Adipocyte (in vitro differentiated cells): ENCODE measurements around the gene POLR2L.

Experiments
- DNase-seq: peaks from one replicate; pipeline ENCODE4 v3.0.0-alpha.2; 2015; ENCODE audit warnings: low read depth
- H3K27me3 ChIP-seq: replicated peaks from 2 replicates; pipeline ENCODE4 v1.7.0; 2013; ENCODE audit warnings: mild to moderate bottlenecking, low read length, moderate library complexity; ENCODE audit not compliant: control insufficient read depth, insufficient read depth
- H3K36me3 ChIP-seq: 2 replicates; pipeline ENCODE4 v1.7.0; 2013; ENCODE audit warnings: low read length, mild to moderate bottlenecking, moderate library complexity; ENCODE audit not compliant: control insufficient read depth, insufficient read depth, severe bottlenecking
- H3K4me1 ChIP-seq: 2 replicates; pipeline ENCODE4 v1.7.0; 2013; ENCODE audit warnings: mild to moderate bottlenecking, low read length, moderate library complexity; ENCODE audit not compliant: control insufficient read depth, insufficient read depth
- H3K4me3 ChIP-seq: 2 replicates; pipeline ENCODE4 v1.7.0; 2013; ENCODE audit warnings: mild to moderate bottlenecking, low read length, moderate library complexity
- H3K9ac ChIP-seq: 2 replicates; pipeline ENCODE4 v1.7.0; 2013; ENCODE audit warnings: mild to moderate bottlenecking, low read length, moderate library complexity
- H3K9me3 ChIP-seq: 2 replicates; pipeline ENCODE4 v1.7.0; 2013; ENCODE audit warnings: mild to moderate bottlenecking, low read length, moderate library complexity; ENCODE audit not compliant: control insufficient read depth

Gene POLR2L

DNA sequence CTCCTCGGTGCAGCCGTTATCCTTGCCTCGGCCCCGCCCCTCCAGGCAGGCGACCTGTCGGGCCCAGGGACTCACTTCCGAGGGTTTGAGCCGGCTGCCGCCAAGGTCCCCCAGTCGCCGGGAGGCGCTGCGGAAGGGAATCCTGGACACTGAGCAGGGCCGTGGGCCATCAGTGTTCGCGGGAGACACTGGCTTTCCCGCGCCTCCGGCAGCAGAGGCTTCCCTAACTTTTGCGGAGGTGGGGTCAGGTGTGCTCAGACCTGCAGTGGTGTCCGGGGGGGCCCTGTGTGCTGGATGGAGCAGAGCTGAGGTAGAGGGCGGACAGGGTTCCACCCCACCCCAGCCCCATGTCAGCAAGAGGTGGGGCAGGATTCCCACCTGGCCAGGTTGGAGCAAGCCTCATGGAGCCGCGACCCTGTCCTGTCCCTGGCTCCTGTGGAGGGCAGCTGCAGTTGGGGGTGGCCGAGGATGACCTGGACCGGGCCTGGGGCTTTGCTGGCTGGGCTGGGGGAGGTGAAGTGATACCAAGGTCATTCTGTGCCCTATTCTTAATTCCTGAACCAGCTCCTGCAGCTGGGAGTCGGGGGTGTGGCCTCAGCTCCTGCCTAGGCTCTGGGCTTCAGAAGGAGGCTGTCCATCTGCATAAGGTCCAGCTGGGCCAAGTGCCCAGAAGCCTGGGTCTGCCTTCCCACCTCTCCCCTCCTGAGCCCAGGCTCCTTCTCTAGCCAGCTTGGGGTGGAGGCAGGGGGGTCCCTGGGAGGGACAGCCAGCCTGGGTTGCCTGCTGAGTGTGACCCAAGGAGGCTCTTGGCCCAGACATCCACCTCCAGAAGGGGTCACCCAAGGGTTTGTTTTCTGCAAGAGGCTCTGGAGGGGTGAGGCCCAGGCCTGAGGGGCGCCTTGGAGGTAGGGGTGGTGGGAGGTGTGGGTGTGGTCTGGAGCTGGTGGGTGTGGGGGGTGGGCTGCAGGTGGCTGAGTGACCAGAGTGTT lies 8.7 kb upstream of the POLR2L start:
- Histone ChIP-seq H3K9ac (no peak overlapping the region), H3K9me3 (no peaks in the 10 kb centered on the region), H3K27me3 (no peaks in the 10 kb centered on the region), H3K4me1 (peaks cover 21% of the 10 kb centered on the region), H3K4me3 (no peak overlapping the region), H3K36me3 (no peaks in the 10 kb centered on the region)
- no peak for DNase-seq

DNA sequence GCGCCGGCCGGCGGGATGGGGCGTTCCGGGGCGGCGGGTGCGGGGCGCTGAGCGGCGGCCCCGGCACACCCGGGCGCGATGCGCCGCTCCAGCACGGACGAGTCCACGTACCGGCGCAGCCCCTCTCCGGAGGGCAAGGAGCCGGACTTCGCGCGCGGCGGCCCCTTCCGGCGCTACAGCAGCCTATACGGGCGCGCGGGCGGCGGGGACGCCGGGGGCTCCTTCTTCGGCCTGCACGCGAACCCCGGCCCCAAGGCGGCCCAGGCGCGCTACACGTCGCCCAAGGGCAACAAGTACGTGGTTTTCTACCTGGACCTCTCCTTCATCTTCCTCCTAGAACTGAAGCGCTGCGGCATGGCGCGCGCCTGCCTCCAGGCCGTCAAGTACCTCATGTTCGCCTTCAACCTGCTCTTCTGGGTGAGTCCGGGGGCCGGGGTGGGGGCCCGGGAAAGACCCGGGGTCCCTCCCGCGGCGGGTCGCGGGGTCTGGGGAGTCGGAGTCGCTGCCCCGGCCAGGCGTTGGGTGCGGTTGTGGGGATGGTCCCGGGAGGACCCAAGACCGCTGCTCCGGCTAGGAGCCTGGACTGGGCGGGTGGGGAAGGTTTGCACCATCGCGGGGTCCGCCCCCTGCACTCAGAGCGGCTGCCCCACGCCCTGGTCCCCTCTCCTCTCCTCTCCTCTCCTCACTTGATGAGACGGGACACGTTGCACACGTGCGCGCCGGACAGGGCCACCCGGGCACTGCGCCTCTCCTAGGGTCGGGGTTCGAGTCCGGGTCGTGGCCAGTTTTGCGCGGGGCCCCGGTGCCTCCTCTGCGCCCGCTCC lies 7.8 kb upstream of the POLR2L start:
- peak; percentile 50 for DNase-seq
- H3K9me3 ChIP-seq = no peaks in the 10 kb centered on the region
- H3K4me3 ChIP-seq = peak overlapping the region; percentile 41
- no peaks in the 10 kb centered on the region for H3K36me3 ChIP-seq
- H3K4me1 ChIP-seq = peaks cover 30% of the 10 kb centered on the region
- H3K9ac ChIP-seq = no peak overlapping the region
- no peaks in the 10 kb centered on the region for H3K27me3 ChIP-seq

DNA sequence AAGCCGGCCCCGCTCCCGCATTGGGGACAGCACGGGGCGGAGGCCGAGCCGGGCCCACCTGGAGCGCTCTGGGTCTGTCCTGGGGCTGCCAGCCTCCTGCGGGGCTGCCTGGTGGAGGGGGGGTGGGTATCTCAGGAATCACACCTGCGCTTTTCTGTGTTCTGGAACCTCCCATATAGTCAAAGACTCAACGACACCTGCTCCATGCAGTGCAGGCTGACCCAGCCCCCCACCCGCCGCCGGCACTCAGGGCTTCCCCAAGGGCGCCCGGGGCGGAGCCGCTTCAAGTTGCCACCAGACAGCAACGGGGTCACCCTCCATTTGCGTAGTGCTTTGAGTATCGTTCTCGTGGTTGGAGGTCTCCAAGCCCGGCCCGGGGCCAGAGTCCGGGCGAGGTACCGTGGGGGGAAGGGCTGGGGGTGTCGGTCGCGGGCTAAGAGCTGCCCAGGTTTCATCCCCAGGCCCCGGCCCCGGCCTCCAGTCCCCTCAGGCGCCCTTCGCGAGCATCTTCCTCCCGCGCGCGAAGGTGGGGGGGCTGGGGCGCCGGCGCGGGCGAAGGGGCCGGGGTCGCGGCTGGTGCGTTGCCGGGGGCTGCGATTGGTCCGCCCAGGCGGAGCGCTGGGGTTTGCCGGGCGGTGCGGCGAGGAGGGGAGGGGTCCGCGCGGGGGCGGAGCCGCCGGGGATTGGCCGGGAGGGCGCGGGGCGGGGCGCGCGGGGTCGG lies 6.9 kb upstream of the POLR2L start:
- H3K36me3 ChIP-seq = no peaks in the 10 kb centered on the region
- no peak overlapping the region for H3K9ac ChIP-seq
- peaks cover 36% of the 10 kb centered on the region for H3K4me1 ChIP-seq
- DNase-seq = peak; percentile 73
- no peak overlapping the region for H3K4me3 ChIP-seq
- no peaks in the 10 kb centered on the region for H3K27me3 ChIP-seq
- H3K9me3 ChIP-seq = no peaks in the 10 kb centered on the region

DNA sequence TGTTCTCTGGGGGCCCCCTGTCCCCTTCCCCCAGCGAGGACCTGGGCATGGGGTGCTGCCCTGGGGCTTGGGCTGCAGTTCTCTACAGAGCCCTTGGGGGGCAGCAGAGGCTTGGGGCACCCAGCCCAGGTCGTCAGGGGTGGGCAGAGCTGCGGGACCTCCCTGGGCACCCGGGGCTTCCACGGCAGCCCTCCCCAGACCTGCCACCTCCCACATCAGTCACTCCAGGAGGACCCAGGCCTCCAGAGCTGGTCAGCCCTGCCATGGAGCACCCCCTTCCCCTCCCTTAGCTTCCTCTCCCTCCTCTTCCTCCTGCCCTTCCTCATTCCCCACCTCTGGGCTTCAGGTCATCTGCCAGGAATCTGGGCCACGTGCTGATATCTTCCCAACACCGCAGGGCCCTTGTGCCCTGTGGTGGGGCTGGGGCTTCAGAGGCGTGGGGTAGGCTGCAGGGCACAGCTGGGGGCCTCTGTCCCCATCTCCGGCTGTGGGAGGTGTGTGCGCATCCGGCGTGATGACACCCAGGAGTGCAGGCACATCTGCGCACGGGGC lies 6.1 kb upstream of the POLR2L start:
- Histone ChIP-seq H3K4me3 (no peak overlapping the region), H3K27me3 (no peaks in the 10 kb centered on the region), H3K9ac (no peak overlapping the region), H3K36me3 (no peaks in the 10 kb centered on the region), H3K4me1 (peaks cover 38% of the 10 kb centered on the region), H3K9me3 (no peaks in the 10 kb centered on the region)
- DNase-seq = peak; percentile 64

DNA sequence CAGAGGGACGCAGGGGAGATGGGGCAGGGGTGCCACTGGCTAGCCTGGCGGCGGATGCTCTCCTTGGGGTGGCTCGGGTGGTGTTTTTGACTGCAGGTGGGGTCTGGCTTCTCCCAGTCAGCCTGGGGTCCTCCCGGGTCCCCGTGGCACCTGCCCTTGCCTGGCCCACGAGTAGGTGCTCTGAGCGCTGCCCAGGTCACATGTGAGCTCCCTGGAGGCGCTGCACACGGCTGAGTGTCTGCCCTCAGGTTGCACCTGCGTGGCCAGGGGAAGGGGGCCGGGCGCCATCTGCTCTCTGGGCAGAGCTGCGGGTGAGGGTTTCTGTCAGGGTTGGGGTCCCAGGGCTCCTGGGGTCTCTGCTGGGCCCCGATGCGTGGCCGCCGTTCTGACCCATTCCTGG lies 5.5 kb upstream of the POLR2L start:
- Histone ChIP-seq H3K4me1 (peaks cover 38% of the 10 kb centered on the region), H3K36me3 (no peaks in the 10 kb centered on the region), H3K9me3 (no peaks in the 10 kb centered on the region), H3K9ac (no peak overlapping the region), H3K27me3 (no peaks in the 10 kb centered on the region), H3K4me3 (no peak overlapping the region)
- no peak for DNase-seq

DNA sequence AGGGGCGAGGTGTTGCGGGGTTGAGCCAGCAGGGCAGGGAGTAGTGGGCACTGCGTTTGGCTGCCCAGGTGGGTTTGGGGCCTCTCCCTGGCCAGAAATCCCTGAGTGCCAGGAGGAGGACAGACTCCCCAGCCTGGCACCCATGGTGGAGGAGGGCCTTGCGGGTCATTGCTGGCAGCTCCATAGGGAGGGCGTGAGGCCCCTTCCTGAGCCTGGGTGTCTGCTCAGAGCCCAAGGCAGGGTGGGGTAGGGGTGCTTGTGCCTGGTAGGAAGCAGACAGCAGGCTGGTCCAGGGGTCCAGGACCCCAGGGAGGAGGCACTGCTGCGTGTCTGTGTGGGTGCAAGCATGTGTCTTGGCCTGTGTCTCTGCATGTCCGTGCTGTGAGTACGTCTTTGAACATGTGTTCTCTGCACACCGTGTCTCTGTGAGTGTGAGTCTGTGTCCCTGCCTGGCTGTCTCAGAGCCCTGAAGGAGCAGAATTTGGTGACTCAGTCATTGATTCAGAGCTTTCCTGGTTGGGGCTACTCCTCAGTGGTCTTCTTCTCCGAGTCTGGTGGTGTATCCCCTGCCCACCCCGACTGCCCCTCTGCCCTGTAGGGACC lies 4.3 kb upstream of the POLR2L start:
- H3K4me1 ChIP-seq = peaks cover 38% of the 10 kb centered on the region

DNA sequence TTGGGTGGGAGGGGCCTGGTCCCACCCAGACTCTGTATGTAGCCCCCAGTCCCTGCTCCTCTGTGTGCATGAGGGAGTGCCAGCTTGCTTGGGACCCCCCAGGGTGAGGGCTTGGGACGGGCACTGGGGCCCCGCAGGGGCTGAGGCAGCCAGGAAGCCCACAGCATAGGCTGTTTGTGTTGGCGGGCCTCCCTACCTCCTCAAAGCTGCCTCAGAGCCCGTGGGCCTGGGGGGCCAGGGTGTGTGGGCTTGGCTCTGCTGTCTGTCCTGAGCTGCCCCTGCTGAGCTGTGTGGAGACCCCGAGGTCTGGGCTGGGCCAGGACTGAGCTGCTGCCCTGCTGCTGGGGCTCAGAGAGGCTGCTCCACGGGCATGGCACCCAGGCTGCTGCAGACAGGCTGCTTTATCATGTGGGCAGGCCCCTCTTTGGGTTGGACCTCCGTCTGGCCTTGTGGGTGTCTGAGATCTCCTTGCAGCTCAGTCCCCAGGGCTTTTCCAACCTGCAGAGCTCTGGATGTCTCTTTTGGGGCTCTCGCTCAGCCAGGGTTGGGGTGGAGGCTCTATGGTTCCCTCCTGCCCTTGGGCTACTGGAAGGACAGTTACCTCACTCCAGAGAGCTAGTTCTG lies 3.7 kb upstream of the POLR2L start:
- peaks cover 42% of the 10 kb centered on the region for H3K4me1 ChIP-seq
- H3K36me3 ChIP-seq = peaks cover under 1% of the 10 kb centered on the region
- H3K4me3 ChIP-seq = peak overlapping the region; percentile 98
- no peaks in the 10 kb centered on the region for H3K9me3 ChIP-seq
- H3K27me3 ChIP-seq = no peaks in the 10 kb centered on the region
- peak; percentile 69 for DNase-seq
- H3K9ac ChIP-seq = peak overlapping the region; percentile 90

More for the DNA sequence above, 4.3 kb upstream of the POLR2L start:
- peak overlapping the region; percentile 90 for H3K9ac ChIP-seq
- no peaks in the 10 kb centered on the region for H3K9me3 ChIP-seq
- H3K36me3 ChIP-seq = no peaks in the 10 kb centered on the region
- peak overlapping the region; percentile 23 for H3K4me3 ChIP-seq
- H3K27me3 ChIP-seq = no peaks in the 10 kb centered on the region
- peak; percentile 58 for DNase-seq

DNA sequence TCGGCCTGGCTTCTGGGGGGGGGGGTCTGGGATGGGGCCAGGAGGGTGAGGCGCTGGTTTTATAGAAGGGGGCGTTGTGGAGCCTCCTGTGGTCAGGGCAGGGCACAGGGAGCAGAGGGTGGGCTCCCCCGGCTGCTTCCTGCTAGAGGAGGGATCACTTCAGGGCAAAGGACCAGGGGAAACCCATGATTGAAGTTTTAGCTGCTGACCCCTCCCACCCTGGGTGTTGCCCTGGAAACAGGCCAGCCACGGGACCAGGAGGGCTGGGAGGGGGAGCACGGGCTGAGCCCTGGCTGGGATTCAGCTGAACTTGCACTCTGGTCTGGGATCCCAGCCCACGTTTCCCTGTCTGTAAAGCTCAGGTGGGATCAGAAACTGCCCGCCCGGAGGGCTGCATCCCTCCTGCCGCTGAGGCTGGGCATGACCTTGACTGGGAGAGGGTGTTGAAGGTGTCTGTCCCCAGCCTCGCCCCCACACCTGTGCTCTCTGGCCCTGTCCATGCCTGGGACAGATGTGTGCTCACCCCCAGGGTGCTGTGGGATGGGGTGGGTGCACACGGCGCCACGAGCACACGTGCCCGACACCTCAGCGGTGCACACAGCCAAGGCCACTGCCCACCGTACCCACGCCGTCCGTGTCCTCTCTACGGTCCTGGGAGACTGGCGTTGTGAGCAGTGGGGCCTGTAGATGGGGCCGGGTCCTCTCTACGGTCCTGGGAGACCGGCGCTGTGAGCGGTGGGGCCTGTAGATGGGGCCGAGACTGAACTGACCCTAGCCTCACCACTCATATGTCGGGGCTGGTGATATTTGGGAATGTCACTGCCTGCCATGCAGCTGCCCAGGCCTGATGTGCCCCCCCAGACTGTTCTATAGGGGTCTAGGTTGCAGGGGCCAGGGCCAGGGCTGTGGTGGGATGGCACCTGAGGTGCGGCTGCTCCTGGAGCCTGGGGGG lies 2.6 kb upstream of the POLR2L start:
- Histone ChIP-seq H3K9ac (peak overlapping the region; percentile 90), H3K4me3 (peak overlapping the region; percentile 98), H3K27me3 (no peaks in the 10 kb centered on the region), H3K4me1 (peaks cover 52% of the 10 kb centered on the region), H3K36me3 (peaks cover 11% of the 10 kb centered on the region), H3K9me3 (no peaks in the 10 kb centered on the region)
- peak; percentile 92 for DNase-seq

DNA sequence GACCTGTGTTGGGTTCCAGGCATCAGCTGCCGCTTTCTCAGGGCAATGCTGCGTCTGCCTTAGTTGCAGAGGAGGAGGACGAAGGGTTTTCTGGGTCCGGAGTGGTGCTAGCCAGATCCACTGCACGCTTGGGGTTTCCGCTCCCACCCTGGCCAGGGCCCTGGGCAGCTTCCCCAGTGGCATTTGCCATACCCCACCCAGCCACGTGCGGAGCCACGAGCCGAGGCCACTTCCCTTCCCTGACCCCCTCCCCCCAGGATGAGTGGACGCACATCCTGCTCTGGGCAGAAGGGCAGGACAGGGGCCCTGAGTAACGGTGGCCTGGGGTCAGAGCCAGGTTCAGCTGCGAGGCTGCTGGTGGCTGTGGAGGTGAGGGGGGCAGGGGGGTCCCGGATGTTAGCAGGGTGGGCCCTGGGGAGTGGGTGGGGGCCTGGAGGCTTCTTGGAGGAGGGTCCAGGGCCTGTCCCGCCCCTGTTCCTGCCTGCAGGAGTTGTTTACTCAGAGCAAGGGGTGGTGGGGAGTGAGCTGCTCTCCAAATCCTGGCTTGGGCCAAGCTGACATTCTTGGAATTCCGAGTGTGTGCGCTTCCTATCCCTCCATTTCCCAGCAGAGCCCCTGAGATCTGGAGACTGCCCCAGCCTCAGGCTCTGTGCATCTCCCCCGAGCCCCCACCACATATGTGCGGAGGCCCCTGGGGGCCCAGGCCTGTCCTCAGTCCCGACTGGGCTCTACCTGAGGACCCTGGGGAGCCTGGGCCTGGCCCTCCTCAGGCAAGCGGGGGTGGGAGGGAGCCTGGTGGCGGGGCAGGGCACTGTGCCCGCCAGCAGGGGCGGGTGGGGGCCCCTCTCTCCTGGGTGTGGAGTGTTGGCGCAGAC lies 1.7 kb upstream of the POLR2L start:
- H3K9me3 ChIP-seq = no peaks in the 10 kb centered on the region
- H3K27me3 ChIP-seq = no peaks in the 10 kb centered on the region
- H3K36me3 ChIP-seq = peaks cover 20% of the 10 kb centered on the region
- peak overlapping the region; percentile 98 for H3K4me3 ChIP-seq
- peak overlapping the region; percentile 99 for H3K9ac ChIP-seq
- peaks cover 61% of the 10 kb centered on the region for H3K4me1 ChIP-seq
- DNase-seq = peak; percentile 94
